Uterus (tissue), 4 donors: Measurements from ENCODE around the gene LGR6. TPM values are rescaled to one million over a fixed set of nuclear protein-coding genes. Genes with fewer than 3 reads are reported as not detected.

Experiments
- DNase-seq, 2 donors: peaks; one replicate each; pipeline ENCODE4 v3.0.0-alpha.2; 2019 to 2020
- H3K27ac ChIP-seq, 2 donors: fragments of 200-600 bp; sonication (generic); 1 replicate in 1 of 2; 2 replicates in 1 of 2; pipeline ENCODE4 v1.5.1; 2016 to 2018
- H3K27me3 ChIP-seq, 2 donors: fragments of 200-600 bp; sonication (generic); one replicate each; pipeline ENCODE4 v1.5.1; 2018 to 2019; ENCODE audit warnings: control low read depth in 1 of 2
- H3K36me3 ChIP-seq, 2 donors: fragments of 200-600 bp; sonication (generic); one replicate each; pipeline ENCODE4 v1.5.1; 2019; ENCODE audit warnings: control low read depth in 1 of 2
- H3K4me1 ChIP-seq, 2 donors: fragments of 200-600 bp; sonication (generic); one replicate each; pipeline ENCODE4 v1.5.1; 2018 to 2019; ENCODE audit warnings: control low read depth in 1 of 2
- H3K4me3 ChIP-seq, 2 donors: fragments of 200-600 bp; sonication (generic); 1 replicate in 1 of 2; 2 replicates in 1 of 2; pipeline ENCODE4 v1.5.1; 2018 to 2019; ENCODE audit warnings: mild to moderate bottlenecking in 1 of 2
- H3K9me3 ChIP-seq, 2 donors: fragments of 200-600 bp; sonication (generic); one replicate each; pipeline ENCODE4 v1.5.1; 2019; ENCODE audit warnings: control low read depth in 1 of 2
- CTCF ChIP-seq, 4 experiments: fragments of 200-600 bp in 2 of 4; fragments of 450-650 bp in 2 of 4; sonication (generic) in 2 of 4; IDR thresholded peaks; one replicate each; pipeline ENCODE4 v1.5.1; 2016 to 2019; ENCODE audit warnings: antibody characterized with exemption in 4 of 4, mild to moderate bottlenecking in 2 of 4, moderate library complexity in 1 of 4
- POLR2A ChIP-seq, 2 donors: fragments of 450-650 bp; IDR thresholded peaks; one replicate each; pipeline ENCODE4 v1.6.1; 2016; ENCODE audit warnings: antibody characterized with exemption in 2 of 2, mild to moderate bottlenecking in 1 of 2, moderate library complexity in 1 of 2
- intact Hi-C: fragments of 100-400 bp; cut with DNase I; formaldehyde crosslinking; loops from one replicate; pipeline ENCODE4 v1.15.1; 2023; ENCODE audit warnings: low total_unique reads
- total RNA-seq, 4 donors: library from RNA; depleted of rRNA in 3 of 4; stranded (reverse); fragments of >200 nt in 3 of 4; gene quantifications; one replicate each; pipeline versions ENCODE4 v1.1.0 to v1.2.4, GENCODE V29; 2014 to 2023
- donor health status: DM: yes; HTN: yes; CAD: no.

The LGR6 gene
- total RNA-seq, 4 donors from 2014 or later: 3.5 to 7.2 (median 4.0) TPM; not detected in 1

GRCh38 chr1:202182040-202182877 is 11.3 kb upstream of the LGR6 start:
- H3K27ac ChIP-seq: no peak overlapping the region
- no peak overlapping the region for H3K4me3 ChIP-seq
- DNase-seq: no peak
- intact Hi-C loops: no loop called here
- H3K4me1 ChIP-seq: no peaks in the 10 kb centered on the region
- no peak for TF ChIP-seq POLR2A (IDR thresholded peaks at IDR 0.05)
- no peak for TF ChIP-seq CTCF (IDR thresholded peaks at IDR 0.05)
- no peaks in the 10 kb centered on the region for H3K36me3 ChIP-seq
- no peaks in the 10 kb centered on the region for H3K27me3 ChIP-seq
- H3K9me3 ChIP-seq: no peaks in the 10 kb centered on the region

GRCh38 chr1:202184750-202185460 is 8.7 kb upstream of the LGR6 start:
- intact Hi-C loops: loop anchor here (5.0 kb wide), 1 partner anchor 532 kb away; no protein-coding TSS in a partner anchor

GRCh38 chr1:202186327-202186726 is 7.3 kb upstream of the LGR6 start:
- H3K4me3 ChIP-seq: no peak overlapping the region
- intact Hi-C loops: loop anchor here (5.0 kb wide), 1 partner anchor 531 kb away; no protein-coding TSS in a partner anchor
- no peaks in the 10 kb centered on the region for H3K27me3 ChIP-seq
- no peaks in the 10 kb centered on the region for H3K4me1 ChIP-seq
- DNase-seq: no peak
- H3K9me3 ChIP-seq: no peaks in the 10 kb centered on the region
- H3K36me3 ChIP-seq: no peaks in the 10 kb centered on the region
- TF ChIP-seq POLR2A (IDR thresholded peaks at IDR 0.05): no peak
- no peak for TF ChIP-seq CTCF (IDR thresholded peaks at IDR 0.05)
- H3K27ac ChIP-seq: no peak overlapping the region

More at GRCh38 chr1:202184750-202185460, 8.7 kb upstream of the LGR6 start:
- H3K36me3 ChIP-seq: no peaks in the 10 kb centered on the region
- DNase-seq: peak; percentile 57 to 62
- no peaks in the 10 kb centered on the region for H3K4me1 ChIP-seq
- H3K27me3 ChIP-seq: no peaks in the 10 kb centered on the region
- no peaks in the 10 kb centered on the region for H3K9me3 ChIP-seq
- no peak overlapping the region for H3K27ac ChIP-seq
- TF ChIP-seq CTCF (IDR thresholded peaks at IDR 0.05): peak; percentile 51 to 64 (median 56)
- TF ChIP-seq POLR2A (IDR thresholded peaks at IDR 0.05): no peak
- H3K4me3 ChIP-seq: no peak overlapping the region

GRCh38 chr1:202187041-202187671 is 6.4 kb upstream of the LGR6 start:
- intact Hi-C loops: loop anchor here (5.0 kb wide), 1 partner anchor 530 kb away; no protein-coding TSS in a partner anchor
- TF ChIP-seq CTCF (IDR thresholded peaks at IDR 0.05) (no peak), POLR2A (IDR thresholded peaks at IDR 0.05) (no peak)
- no peak for DNase-seq
- Histone ChIP-seq H3K4me3 (no peak overlapping the region), H3K4me1 (no peaks in the 10 kb centered on the region), H3K27me3 (no peaks in the 10 kb centered on the region), H3K27ac (no peak overlapping the region), H3K36me3 (no peaks in the 10 kb centered on the region), H3K9me3 (no peaks in the 10 kb centered on the region)
